ENCODE results near the gene IL22RA1. TPM values are rescaled to one million over a fixed set of nuclear protein-coding genes. Genes with fewer than 3 reads are reported as not detected.

The IL22RA1 gene
- total and polyA plus RNA-seq, 10 of the 15 experiments (the other 5 are each of a cell fraction or from before 2014, with no cell fraction given) = not detected

DNA sequence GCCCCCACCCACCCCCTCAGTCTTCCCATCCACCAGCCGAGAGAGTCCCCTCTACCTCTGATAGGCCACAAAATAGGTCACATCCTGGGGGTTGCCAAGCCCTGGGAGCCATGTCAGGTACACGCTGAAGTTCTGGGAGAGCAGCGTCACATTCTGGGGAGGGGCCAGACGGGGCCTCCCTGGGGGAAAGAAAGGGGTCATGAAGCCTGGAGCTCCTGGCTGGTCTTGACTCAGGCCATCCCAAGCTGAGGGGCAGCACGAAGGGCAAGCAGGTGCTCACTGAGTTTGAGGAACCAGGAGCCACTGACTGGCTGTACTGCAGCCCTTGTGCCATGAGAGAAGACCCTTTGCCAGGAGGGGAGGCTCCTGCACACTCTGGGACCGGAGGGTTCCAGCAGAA lies 37.7 kb upstream of the IL22RA1 start:
- H3K4me3 ChIP-seq = no peak overlapping the region
- no peak overlapping the region for H3K9ac ChIP-seq (ENCODE audit: control insufficient read depth, insufficient read depth, low read length)
- no peaks in the 10 kb centered on the region; a peak in 1 of 4 replicates for H3K36me3 ChIP-seq (ENCODE audit: control insufficient read depth in 2 of 2, insufficient read depth in 2 of 2, low read length in 1 of 2)
- POLR2A ChIA-PET = no interaction called here
- no TSS peak for BruUV-seq (replicated peaks)
- H3K27me3 ChIP-seq (replicated peaks in 1 of 2; ENCODE audit: control insufficient read depth in 2 of 2, insufficient read depth in 2 of 2, low read length in 1 of 2) = peaks cover 0 to 2% of the 10 kb centered on the region in 2 experiments; a peak in 1 of 4 replicates
- ATAC-seq = no peak
- H3K27ac ChIP-seq (ENCODE audit: control insufficient read depth, insufficient read depth) = no peak overlapping the region
- no peak for DNase-seq (ENCODE audit: low read depth, low spot score)
- SMC1A ChIA-PET (ENCODE audit: uncharacterized antibody, unreplicated experiment) = interaction anchor here (1.0 to 2.2 kb wide), 2 partner anchors 10 to 18 kb away, joined by 3 to 8 read pairs; no protein-coding TSS in a partner anchor
- TF ChIP-seq NFXL1 (IDR thresholded peaks at IDR 0.05; ENCODE audit: borderline replicate concordance) = no peak
- no peak for TF ChIP-seq RUNX3 (IDR thresholded peaks at IDR 0.05; ENCODE audit: low read length)
- TF ChIP-seq NBN (IDR thresholded peaks at IDR 0.05) = no peak
- TF ChIP-seq NR2C2 (IDR thresholded peaks at IDR 0.05; ENCODE audit: borderline replicate concordance, control insufficient read depth, insufficient read length, low read depth) = no peak
- TF ChIP-seq, protein P1, sequence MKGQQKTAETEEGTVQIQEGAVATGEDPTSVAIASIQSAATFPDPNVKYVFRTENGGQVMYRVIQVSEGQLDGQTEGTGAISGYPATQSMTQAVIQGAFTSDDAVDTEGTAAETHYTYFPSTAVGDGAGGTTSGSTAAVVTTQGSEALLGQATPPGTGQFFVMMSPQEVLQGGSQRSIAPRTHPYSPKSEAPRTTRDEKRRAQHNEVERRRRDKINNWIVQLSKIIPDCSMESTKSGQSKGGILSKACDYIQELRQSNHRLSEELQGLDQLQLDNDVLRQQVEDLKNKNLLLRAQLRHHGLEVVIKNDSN (IDR thresholded peaks at IDR 0.05; ENCODE audit: borderline replicate concordance, extremely low read length, insufficient read depth, low read depth, low read length) = no peak
- TF ChIP-seq, protein P2, sequence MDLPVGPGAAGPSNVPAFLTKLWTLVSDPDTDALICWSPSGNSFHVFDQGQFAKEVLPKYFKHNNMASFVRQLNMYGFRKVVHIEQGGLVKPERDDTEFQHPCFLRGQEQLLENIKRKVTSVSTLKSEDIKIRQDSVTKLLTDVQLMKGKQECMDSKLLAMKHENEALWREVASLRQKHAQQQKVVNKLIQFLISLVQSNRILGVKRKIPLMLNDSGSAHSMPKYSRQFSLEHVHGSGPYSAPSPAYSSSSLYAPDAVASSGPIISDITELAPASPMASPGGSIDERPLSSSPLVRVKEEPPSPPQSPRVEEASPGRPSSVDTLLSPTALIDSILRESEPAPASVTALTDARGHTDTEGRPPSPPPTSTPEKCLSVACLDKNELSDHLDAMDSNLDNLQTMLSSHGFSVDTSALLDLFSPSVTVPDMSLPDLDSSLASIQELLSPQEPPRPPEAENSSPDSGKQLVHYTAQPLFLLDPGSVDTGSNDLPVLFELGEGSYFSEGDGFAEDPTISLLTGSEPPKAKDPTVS (IDR thresholded peaks at IDR 0.05; ENCODE audit: low read depth, low read length) = no peak
- TF ChIP-seq RELA (IDR thresholded peaks at IDR 0.05; ENCODE audit: borderline replicate concordance, partially characterized antibody) = no peak
- TF ChIP-seq SIN3A (IDR thresholded peaks at IDR 0.05; ENCODE audit: low read depth, low read length) = no peak
- no peak for TF ChIP-seq GATAD2B (conservative IDR thresholded peaks at IDR 0.05; ENCODE audit: low read depth)
- no peak for TF ChIP-seq MYB (IDR thresholded peaks at IDR 0.05; ENCODE audit: borderline replicate concordance, low read depth, low read length)
- TF ChIP-seq PAX5 (IDR thresholded peaks at IDR 0.05; ENCODE audit: borderline replicate concordance, low read depth, low read length) = no peak
- no peak for TF ChIP-seq CHD4 (IDR thresholded peaks at IDR 0.05)
- no peak for TF ChIP-seq ESRRA (IDR thresholded peaks at IDR 0.05; ENCODE audit: low read length)
- no peak for TF ChIP-seq CREM (IDR thresholded peaks at IDR 0.05; ENCODE audit: low read depth)
- TF ChIP-seq GABPA (IDR thresholded peaks at IDR 0.05; ENCODE audit: low read depth) = no peak
- TF ChIP-seq ZNF24 (IDR thresholded peaks at IDR 0.05) = no peak
- TF ChIP-seq IRF4 (IDR thresholded peaks at IDR 0.05; ENCODE audit: low read depth, low read length) = no peak
- 67% methylated on average over 6 of the region's 6 CpGs for WGBS (ENCODE audit: insufficient coverage, insufficient replicate concordance, low lambda C conversion rate, missing lambda C conversion rate)
- FAIRE-seq = no peak
- intact Hi-C loops (cut with micrococcal nuclease; ENCODE audit: unreplicated experiment) = no loop called here
- H3K4me2 ChIP-seq (ENCODE audit: control insufficient read depth, insufficient read depth) = no peak overlapping the region
- H4K20me1 ChIP-seq (ENCODE audit: control insufficient read depth, insufficient read depth) = no peaks in the 10 kb centered on the region
- CTCF ChIA-PET = interaction anchor here (1.6 to 2.7 kb wide), 3 partner anchors 18 to 211 kb away, joined by 5 to 9 read pairs (median 8); no protein-coding TSS in a partner anchor
- in situ Hi-C loops (cut with MboI) = no loop called here
- peaks cover 6% of the 10 kb centered on the region for H3K4me1 ChIP-seq (ENCODE audit: control insufficient read depth, insufficient read depth, low read length)
- no peaks in the 10 kb centered on the region; the same call in 1 of the 2 replicates for H3K79me2 ChIP-seq (ENCODE audit: control insufficient read depth, insufficient read depth, low read length)
- H3K9me3 ChIP-seq (replicated peaks; ENCODE audit: control insufficient read depth, insufficient read depth, low read length) = no peaks in the 10 kb centered on the region
- H2AFZ ChIP-seq (ENCODE audit: control insufficient read depth, low read depth, low read length) = no peak overlapping the region
- RAD21 ChIA-PET (ENCODE audit: unreplicated experiment) = interaction anchor here (1.1 kb wide), 1 partner anchor 212 kb away, joined by 3 read pairs; no protein-coding TSS in a partner anchor
